Cardiac muscle cell (in vitro differentiated cells and primary cell): ENCODE results near the gene ABCC4. TPM values are rescaled to one million over a fixed set of nuclear protein-coding genes. Genes with fewer than 3 reads are reported as not detected.
"Not testable (repeated sequence)": the region's sequence is repeated elsewhere in the genome, so short reads cannot be mapped to it uniquely, and the experiment has no call there.

ENCODE experiments used
- DNase-seq, 2 donors: peaks; one replicate each; pipeline versions ENCODE4 v3.0.0 to v3.0.0-alpha.2; 2010 to 2017; ENCODE audit warnings: low read depth in 1 of 2, low spot score in 1 of 2
- H3K27ac ChIP-seq: fragments of 200-600 bp; sonication (generic); 2 replicates; pipeline ENCODE4 v1.5.1; 2016
- H3K27me3 ChIP-seq: fragments of 200-600 bp; sonication (generic); 2 replicates; pipeline ENCODE4 v1.6.0; 2016; ENCODE audit warnings: control low read depth
- H3K36me3 ChIP-seq: fragments of 200-600 bp; sonication (generic); 2 replicates; pipeline ENCODE4 v1.5.1; 2016; ENCODE audit warnings: control low read depth
- H3K4me1 ChIP-seq: fragments of 200-600 bp; sonication (generic); 2 replicates; pipeline ENCODE4 v1.8.1; 2017; ENCODE audit warnings: low read depth, mild to moderate bottlenecking, mixed run types
- H3K4me3 ChIP-seq: fragments of 200-600 bp; sonication (generic); 2 replicates; pipeline ENCODE4 v1.5.1; 2016; ENCODE audit warnings: mild to moderate bottlenecking
- H3K9me3 ChIP-seq: fragments of 200-600 bp; sonication (generic); 2 replicates; pipeline ENCODE4 v1.5.1; 2017; ENCODE audit warnings: low read depth, mild to moderate bottlenecking, control low read depth
- CTCF ChIP-seq: IDR thresholded peaks from 2 replicates; pipeline ENCODE4 v1.5.1; 2012; ENCODE audit warnings: low read depth, mild to moderate bottlenecking, low read length
- polyA plus RNA-seq: library from polyadenylated mRNA; unstranded; fragments of >200 nt; fragmentation: Nextera tagmentation; extraction: Ambion mirVana; gene quantifications from 2 replicates; pipeline ENCODE4 v1.2.1, GENCODE V29; 2016
- total RNA-seq: library from RNA; depleted of rRNA; stranded (reverse); fragments of >200 nt; gene quantifications from 2 replicates; pipeline ENCODE4 v1.2.3, GENCODE V29; 2016

ABCC4 gene
- total and polyA plus RNA-seq, 2 experiments from 2014 or later: 1.6 to 5.0 TPM

- no peak for TF ChIP-seq CTCF
- Histone ChIP-seq H3K4me1 (no peaks in the 10 kb centered on the region), H3K36me3 (no peaks in the 10 kb centered on the region), H3K4me3 (no peak overlapping the region), H3K27ac (no peak overlapping the region), H3K27me3 (peaks cover 3% of the 10 kb centered on the region), H3K9me3 (no peaks in the 10 kb centered on the region)
- no peak for DNase-seq
Measured at GRCh38 chr13:95298169-95298965, 2.9 kb downstream of the ABCC4 start.

GRCh38 chr13:95296326-95296925 lies 4.8 kb downstream of the ABCC4 start:
- H3K4me3 ChIP-seq: no peak overlapping the region
- no peaks in the 10 kb centered on the region for H3K36me3 ChIP-seq
- H3K4me1 ChIP-seq: no peaks in the 10 kb centered on the region
- TF ChIP-seq CTCF: peak; percentile 72
- H3K9me3 ChIP-seq: no peaks in the 10 kb centered on the region
- no peak overlapping the region for H3K27ac ChIP-seq
- H3K27me3 ChIP-seq: peaks cover 3% of the 10 kb centered on the region
- DNase-seq: peak; percentile 25 to 51

GRCh38 chr13:95295026-95295425 lies 6.2 kb downstream of the ABCC4 start:
- no peak overlapping the region for H3K4me3 ChIP-seq
- no peaks in the 10 kb centered on the region for H3K36me3 ChIP-seq
- DNase-seq: no peak
- H3K4me1 ChIP-seq: no peaks in the 10 kb centered on the region
- no peak overlapping the region for H3K27ac ChIP-seq
- H3K27me3 ChIP-seq: peaks cover 3% of the 10 kb centered on the region
- no peak for TF ChIP-seq CTCF
- H3K9me3 ChIP-seq: no peaks in the 10 kb centered on the region

GRCh38 chr13:95292622-95293021 lies 8.6 kb downstream of the ABCC4 start:
- Histone ChIP-seq H3K4me1 (no peaks in the 10 kb centered on the region), H3K27me3 (no peaks in the 10 kb centered on the region), H3K9me3 (no peaks in the 10 kb centered on the region), H3K36me3 (no peaks in the 10 kb centered on the region), H3K4me3 (no peak overlapping the region), H3K27ac (no peak overlapping the region)
- DNase-seq: no peak
- TF ChIP-seq CTCF: no peak

GRCh38 chr13:95289901-95290300 lies 11.3 kb downstream of the ABCC4 start:
- not testable (repeated sequence) for H3K36me3 ChIP-seq, H3K27ac ChIP-seq, H3K4me1 ChIP-seq, H3K27me3 ChIP-seq, DNase-seq, H3K4me3 ChIP-seq, H3K9me3 ChIP-seq

- Histone ChIP-seq H3K9me3 (no peaks in the 10 kb centered on the region), H3K4me1 (no peaks in the 10 kb centered on the region), H3K27ac (no peak overlapping the region), H3K36me3 (no peaks in the 10 kb centered on the region), H3K27me3 (no peaks in the 10 kb centered on the region), H3K4me3 (no peak overlapping the region)
- DNase-seq: no peak
- TF ChIP-seq CTCF: no peak
Measured at GRCh38 chr13:95289020-95289444, 12.2 kb downstream of the ABCC4 start.
